HG02759 (cell line): ENCODE measurements around the gene GNAI3.

Source experiments
- ATAC-seq: cut with Tn5 transposase; IDR thresholded peaks from one replicate; pipeline ENCODE4 v1.9.1; 2021; ENCODE audit warnings: mild to moderate bottlenecking, moderate library complexity; ENCODE audit not compliant: unreplicated experiment

Gene GNAI3

DNA sequence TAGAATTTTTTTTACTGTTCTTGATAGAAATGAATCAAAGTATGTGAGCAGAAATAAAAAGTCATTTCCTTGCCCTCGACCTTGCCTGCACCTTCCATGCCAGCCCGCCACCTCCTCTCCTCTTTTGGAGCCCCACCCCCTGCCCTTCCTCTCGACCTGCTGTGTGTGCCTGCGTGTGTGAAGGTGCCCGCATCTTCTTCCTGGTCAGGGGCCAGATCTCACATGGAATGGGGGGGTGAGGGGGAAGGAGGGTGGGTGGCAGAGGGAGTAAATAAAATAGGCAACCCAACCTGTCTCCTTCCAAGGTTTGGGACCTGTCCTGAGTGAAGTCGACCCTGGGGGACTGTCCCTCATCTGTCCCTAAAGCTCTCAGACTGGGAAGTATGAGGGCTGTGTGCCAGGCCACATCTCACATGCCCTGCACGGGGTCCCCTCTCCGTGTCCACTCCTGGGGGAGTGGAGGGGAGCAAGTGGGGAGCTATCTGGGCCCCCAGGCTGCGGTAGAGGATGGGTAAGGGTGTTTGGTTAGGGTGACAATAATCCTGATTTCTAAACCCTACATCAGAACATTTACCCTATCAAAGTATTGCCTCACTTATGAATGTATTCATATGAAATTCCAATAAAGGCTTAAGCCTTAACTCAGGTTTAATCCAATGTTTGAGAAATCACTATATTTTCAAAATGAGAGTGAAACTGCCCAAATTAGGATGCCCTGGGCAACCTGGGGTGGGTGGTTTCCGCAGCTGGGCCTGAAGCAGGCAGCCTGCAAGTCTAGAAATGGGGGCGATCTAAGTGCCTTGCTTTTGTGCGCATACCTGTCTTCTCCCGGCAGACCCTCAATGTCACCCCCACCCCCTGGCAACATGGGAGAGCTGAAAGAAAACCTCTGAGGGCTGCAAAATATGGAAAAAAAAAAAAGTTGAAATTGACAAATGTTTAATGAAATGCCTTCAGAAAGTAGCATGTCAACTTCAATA, 86.6 kb downstream of the GNAI3 start:
- ATAC-seq = no peak

DNA sequence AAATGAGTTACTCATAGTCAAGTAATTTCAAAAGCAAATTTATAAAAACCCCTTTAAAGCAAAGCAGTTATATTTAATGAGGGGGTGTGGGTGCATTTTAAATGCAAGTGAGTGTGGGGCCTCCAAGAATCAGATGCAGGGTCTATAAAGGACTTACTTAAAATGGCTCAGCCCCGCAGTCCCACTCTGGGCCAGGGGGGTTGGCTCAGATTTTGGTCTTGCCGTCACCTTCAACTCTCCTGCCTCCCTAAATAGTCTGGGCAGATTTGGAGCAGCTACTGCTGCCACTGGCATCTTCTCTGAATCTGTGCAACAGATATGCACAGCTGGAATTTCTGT, 87.4 kb downstream of the GNAI3 start:
- ATAC-seq = no peak

DNA sequence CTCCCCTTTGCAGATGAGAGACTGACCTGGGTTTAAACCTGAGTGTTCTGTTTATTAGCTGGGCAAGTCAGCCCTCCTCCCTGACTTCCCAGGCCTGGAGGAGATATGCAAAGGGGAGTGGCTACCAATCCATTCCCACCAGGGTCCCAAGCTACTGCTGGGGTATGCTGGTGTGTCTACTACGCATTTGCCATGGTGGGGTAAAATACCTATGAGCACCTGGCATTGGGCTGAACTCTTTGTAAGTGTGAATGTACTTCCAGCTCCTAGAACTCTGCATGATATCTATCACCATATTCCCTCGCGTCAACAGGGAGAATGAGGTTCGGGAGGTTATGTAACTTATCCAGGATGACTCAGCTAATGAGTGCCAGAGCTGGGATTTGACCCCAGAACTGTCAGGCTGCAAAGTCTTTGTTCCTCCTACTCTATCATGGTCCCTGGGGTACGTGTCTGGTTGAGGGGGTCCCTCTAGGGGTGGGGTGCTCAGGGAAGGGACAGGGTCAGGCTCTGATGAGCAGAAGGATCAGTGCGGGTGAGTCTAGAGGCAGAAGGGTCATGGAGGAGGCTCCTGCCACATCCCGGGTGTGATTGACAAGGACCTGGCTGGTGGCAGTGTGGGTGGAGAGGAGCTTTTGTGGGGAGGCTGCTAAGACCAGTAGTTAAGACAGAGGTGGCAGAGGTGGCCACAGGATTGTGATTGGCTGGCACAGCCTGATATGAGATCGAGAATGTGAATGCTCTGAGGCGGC, 88.0 kb downstream of the GNAI3 start:
- ATAC-seq = no peak

DNA sequence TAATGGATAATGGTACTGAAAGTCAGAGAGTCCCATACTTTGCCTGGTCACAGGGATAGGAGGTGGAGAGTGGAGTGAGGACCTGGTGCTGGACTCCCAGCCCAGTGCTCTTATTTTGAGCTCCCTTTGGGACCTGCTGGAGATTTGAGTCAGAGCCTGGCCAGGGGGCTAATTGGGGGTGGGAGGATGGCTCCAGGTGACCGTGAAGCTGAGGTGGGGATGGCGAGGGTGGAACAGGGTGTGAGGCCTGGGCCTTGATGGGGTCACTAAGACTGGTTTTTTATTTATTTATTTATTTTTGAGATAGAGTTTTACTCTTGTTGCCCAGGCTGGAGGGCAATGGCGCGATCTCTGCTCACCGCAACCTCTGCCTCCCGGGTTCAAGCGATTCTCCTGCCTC, 89.0 kb downstream of the GNAI3 start:
- ATAC-seq = no peak

DNA sequence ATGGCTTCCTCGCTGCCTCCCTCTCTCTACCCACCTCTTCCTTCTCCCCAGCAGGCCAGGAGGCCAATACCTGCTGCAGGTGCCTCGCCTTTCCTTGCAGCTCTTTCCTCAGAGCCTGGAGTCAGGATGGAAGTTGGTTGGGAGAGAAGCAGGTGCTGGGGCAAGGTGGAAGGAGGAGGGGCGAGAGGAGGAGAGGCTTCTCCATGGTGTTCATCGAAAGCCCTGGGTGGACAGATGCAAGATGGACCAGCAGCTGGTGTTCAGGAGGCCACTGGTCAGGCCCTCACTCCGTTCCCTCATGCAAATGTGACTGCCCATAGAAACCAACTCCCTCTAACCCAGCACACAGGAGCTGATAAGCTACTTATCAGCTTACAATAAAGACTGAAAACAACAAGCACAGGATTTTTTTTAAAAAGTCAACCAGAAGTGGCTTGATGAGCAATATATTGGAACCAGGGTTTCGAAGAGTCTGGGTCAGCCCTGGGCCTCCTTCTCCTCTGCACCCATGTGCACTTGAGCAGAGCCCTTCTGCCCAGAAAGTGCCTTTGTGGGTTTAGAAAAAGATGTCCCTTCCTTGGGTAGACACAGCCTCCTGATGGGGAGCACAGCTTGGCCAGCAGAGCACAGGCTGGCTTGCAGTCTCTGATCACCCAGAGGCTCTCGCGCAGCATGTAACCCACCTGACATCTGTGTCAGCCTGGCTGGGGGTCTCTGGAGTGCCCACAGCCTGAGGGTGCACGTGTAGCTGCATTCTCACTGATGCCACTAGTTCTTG, 90.8 kb downstream of the GNAI3 start:
- no peak for ATAC-seq

DNA sequence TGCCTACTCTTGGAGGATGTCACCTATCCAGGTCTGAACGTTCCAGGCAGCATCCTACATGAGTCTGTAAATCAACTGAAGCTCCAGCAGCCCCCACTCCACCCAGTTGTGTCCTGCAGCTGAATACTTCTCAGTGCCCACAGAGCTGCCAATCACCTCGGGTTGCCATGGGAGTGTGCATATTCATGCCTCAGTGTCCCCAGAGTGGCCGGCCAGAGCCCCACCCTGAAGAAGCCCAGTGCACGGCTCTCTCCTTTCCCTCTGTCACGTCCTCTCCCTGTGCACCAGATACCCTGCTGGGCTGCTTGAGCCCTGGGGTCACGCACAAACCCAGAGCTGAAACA, 91.4 kb downstream of the GNAI3 start:
- peak; percentile 6 for ATAC-seq

DNA sequence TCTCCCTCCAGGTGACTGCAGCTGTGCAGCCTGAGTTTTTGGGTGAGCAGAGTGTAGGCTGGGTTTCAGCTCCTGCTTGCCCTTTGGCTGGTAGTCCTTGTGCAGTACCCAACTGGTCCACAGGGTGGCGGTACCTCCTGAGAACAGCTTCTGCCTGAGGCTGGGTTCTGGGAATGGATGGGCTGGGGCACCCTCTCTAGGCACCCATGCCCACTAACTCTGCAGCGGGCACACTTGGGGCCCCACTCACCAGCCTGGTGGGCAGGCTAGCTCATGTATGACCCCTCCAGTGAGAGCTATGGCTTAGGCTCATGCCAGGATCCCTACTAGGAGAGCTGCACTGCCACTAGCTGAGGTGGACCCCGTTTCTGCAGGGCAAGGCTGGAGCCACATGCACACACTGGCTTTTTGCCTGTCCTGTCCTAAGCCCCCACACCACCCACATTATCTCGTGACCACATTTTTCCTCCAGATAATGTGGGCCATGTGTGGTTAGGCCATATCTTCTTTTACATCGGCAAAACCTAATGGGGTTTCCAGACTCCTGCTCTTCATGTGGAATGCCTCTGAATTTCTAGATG, 92.0 kb downstream of the GNAI3 start:
- ATAC-seq = peak; percentile 62

DNA sequence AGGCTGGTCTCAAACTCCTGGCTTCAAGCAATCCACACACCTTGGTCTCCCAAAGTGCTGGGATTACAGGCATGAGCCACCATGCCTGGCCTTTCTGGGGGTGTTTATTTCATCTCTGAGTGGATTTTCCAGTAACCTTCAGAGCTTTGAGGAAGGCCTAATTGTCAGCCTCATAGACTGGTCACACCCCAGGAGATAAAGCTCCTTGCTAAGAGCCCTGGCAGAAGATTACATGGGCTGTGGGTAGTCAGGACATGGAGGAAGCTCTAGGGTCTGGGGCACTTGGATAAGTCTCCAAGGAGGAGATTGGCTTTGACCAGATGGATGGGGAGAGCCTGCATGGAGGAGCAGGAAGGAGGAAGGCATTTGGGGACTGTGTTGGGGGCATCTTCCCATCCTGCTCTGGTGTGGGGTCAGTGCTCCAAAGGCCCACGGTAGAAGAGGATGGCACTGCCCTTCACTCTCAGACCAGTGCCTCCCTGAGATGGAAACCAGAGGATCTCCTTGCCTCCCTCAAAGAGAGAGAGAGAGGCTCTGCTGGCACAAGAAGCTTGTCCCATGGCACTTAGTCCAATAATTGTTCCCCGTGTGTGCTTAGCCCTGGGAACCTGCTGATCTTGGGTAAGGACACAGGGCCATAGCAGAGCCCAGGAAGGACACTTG, 92.8 kb downstream of the GNAI3 start:
- no peak for ATAC-seq

DNA sequence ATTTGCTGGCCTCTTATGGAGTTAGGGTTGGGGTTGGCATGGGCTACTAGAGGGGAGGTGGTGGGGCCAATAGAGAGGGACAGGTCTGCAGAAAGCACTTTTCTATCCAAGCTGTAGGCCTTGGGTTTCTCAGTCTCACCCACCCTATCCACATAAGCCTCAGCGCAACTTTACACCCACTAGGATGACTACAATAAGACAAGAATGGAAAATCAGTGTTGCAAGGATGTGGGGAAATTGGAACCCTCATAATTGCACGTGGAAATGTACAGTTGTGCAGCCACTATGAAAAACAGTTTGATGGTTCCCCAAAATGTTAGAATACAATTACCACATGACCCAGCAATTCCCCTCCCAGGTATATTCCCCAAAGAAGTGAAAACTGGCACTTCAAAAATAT, 93.4 kb downstream of the GNAI3 start:
- ATAC-seq = no peak

DNA sequence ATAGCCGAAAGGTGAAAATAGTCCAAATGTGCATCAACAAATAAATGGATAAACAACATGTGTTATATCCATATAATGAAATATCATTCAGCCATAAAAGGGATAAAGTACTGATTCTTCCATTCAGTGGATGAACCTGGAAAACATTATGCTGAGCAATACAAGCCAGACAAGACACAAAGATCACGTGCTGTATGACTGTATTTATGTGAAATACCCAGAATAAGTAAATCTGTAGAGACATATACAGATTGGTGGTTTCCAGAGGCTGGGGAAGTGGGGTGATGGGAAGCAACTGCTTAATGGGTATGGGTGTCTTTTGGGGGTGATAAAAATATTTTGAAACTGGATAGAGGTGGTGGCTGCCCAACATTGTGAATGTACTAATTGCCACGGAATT, 94.2 kb downstream of the GNAI3 start:
- no peak for ATAC-seq

DNA sequence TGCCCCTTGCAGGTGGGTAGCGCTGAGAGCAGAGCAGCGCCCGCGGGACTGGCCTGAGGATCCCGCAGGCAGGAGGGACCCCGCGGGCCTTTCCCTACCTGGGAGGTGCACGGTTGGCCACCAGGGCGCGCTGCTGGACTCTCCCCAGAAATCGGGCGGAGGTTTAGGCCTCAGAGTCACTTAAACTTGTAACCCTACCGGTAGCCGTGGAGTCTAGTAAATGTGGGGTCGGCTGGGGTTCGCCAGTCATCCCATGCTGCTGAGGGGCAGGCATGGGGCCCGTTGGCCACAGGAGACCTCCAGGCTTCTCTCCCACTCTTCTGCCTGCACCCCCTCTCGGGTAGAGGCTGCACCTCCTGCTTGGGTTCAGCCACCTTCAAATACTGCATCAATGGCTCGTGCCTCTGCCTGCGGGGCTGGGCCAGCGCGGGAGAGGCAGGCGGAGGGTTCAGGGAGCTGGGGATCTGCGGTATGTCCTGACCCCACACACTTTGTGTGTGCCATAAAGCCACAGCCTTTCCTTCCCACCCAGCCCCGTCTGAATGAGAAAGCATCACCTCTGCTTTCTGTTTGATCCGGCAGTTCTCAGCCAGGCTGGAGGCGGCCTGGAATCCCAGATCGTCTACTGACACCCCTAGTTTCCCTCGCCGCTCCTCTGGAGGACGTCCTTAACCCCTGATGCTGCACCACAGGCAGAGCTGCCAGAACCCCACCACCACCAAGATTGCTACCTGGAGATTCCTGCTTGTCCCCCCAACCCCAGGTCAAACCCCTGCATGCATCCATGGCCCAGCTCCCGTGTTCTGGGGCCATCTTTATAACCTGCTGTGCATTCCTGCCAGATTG, 95.2 kb downstream of the GNAI3 start:
- ATAC-seq = peak; percentile 87

DNA sequence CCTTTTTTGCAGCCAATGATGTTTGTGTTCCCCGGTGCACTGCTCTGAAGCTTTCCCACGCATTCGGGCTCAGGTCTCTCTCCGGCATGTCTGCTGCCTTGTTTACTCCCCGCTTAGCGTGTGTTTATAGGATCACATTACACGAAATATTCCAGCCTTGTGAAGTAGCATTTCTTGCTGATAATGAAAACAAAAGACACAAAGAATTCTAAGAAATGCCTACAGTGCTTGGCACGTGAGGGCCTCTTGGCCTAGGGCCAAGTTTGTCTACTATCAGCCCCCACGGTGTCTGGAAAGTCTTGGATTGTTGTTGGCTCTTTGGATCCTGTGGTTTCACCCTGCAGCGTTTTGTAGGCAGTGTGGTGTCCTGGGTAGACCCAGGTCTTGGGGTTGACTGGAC, 96.3 kb downstream of the GNAI3 start:
- ATAC-seq = no peak

DNA sequence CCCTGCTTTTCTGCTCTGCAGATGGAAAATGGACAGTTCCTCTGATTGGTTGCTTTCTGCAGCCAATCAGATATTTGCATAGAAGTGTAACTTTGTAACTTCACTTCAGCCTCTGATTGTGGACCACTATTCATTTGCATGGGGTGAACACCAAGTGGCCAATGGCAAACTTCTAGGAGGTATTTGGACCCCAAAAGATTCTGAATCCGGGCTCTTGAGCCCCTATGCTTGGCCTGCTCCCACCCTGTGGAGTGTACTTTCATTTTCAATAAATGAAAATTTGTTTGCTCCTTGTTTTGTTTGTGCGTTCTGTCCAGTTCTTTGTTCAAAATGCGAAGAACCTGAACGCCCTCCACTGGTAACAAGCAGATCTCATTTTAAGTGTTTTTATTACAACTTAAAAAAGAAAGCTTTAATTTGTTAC, 101.1 kb downstream of the GNAI3 start:
- no peak for ATAC-seq

DNA sequence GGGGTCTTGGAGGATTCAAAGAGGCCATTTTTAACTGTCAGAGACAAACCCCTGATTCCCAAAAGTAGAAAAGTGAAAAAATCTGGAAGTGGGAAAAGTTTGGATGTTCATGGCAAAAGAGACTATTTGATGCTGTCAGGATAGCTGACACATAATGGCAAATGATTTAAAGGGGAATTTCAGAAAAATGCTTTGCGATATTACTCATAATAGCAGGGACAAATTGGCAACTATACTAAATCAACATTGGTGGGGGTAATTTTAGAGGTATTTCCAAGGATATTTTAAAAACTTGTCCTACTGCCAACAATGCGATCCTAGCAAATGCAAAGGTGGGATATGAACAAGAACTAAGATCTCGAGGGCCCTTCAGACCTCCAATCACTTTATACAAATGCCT, 102.2 kb downstream of the GNAI3 start:
- ATAC-seq = no peak

DNA sequence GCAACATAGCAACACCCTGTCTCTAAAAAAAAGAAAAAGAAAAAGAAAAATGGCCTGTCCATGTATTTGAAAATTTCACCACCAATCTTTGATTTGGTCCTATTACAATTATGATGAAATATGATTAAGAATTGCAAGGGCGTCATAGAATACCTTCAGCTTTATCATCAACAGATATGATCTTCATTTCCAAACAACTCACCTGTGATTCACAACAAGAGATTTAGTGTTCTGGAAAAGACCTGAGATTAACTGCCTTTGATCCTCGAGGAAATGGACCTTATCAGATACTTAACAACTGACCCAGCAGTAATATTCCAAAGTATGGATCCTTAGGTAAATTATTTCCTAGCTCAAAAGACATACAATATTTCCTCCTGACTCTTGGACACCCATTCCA, 104.0 kb downstream of the GNAI3 start:
- ATAC-seq = no peak

DNA sequence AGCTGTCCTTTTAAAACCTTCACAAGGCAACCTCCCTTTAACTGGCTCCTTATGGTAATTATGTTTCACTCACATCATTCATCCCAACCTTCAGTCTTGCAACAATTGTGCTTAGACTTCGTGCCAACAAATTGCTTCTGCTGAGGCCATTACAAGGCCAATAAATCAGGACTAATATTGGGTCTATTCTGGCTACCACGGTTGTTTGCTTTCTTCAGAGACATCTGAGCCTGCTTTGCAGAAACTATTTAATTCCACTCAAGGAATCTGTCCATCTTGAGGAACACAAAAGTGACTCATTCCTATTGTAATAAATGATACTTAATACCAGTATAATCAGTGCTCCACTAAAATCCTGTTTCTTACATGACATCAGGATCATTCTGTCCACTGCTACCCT, 104.9 kb downstream of the GNAI3 start:
- ATAC-seq = no peak

DNA sequence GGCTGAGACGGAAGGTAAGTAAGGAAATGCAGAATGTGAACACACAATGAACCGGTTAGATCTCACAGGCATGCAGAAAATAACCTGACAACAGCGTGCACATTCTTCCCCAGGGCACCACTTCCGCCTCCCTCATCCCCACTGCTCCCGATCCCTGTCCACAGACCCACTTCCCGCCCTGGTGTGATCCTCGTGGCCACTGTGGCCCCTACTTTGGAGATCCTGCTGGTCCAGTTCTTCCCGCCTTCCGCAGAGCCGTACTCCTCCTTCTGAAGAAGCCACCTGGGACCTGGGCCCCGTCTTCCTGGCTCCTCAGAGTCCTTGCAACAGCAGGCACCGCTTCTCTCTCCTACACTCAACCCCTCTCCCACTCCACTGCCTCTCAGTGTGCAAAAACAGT, 106.1 kb downstream of the GNAI3 start:
- ATAC-seq = no peak

DNA sequence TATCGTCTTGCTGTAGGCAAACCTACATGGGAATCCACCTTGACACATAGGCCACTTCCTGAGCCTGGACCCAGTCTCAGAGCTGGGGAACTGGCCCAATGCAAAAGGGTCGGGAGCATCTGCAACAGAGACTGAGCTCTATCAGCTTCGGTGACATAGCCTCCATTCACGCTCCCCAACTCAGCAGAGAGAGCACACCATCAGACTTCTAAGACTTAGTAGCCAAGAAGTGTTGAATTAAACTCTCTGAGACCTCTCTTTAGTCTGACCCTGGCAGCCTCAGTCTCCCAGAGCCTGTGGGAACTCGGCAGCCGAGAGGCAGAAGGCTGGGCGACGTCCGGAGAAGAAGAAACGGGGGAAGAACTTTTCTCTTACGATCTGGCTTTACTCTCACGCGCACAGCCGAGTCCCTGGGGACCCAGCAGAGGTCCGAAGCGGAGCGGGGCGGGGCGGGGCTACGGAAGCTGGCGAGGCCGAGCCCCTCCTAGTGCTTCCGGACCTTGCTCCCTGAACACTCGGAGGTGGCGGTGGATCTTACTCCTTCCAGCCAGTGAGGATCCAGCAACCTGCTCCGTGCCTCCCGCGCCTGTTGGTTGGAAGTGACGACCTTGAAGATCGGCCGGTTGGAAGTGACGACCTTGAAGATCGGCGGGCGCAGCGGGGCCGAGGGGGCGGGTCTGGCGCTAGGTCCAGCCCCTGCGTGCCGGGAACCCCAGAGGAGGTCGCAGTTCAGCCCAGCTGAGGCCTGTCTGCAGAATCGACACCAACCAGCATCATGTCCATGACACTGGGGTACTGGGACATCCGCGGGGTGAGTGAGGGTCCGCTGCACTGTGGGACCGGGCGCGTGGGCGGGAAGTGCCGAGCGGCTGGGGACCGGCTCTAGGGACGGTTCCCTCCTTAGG, 107.5 kb downstream of the GNAI3 start, which contains the start of gene GSTM4:
TSS of gene GSTM4 (plus strand) at position 485 of the 905 bp plus-strand sequence. CDS start at position 776, 291 bp downstream.
- peak; percentile 95 for ATAC-seq

DNA sequence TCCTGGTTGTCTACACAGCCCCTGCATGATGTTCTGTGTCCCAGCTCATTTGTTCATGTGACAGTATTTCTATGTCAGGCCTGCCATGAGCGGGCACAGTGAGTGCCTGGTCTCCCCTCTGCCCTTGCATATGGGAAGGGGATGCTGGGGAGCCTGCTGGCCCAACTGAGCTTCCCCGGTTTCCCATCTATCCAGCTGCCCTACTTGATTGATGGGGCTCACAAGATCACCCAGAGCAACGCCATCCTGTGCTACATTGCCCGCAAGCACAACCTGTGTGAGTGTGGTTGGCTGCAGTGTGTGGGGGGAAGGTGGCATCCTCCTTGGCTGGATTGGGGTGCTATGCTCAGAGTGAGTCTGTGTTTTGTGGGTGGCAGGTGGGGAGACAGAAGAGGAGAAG, 109.0 kb downstream of the GNAI3 start:
- no peak for ATAC-seq
